HEK293T (cell line): ENCODE measurements around the gene ZNF546.

ENCODE experiments used
- CTCF ChIA-PET: fragments of 350-600 bp; formaldehyde crosslinking; extraction: SDS; loops from one replicate; lab custom pipeline; 2021; ENCODE audit warnings: antibody characterized with exemption, inconsistent platforms; lab: Yijun Ruan, JAX
- POLR2A ChIA-PET: fragments of 350-600 bp; formaldehyde crosslinking; extraction: SDS; loops from one replicate; lab custom pipeline; 2020; ENCODE audit warnings: antibody characterized with exemption, inconsistent platforms; lab: Yijun Ruan, JAX
- DNase-seq: peaks from one replicate; pipeline ENCODE4 v3.0.0; 2012; ENCODE audit warnings: mixed read lengths; ENCODE audit errors: extremely low spot score
- ARNT ChIP-seq: fragments of 450-650 bp; IDR thresholded peaks from 2 replicates; pipeline ENCODE4 v1.6.1; 2017; ENCODE audit warnings: mild to moderate bottlenecking
- BHLHE40 ChIP-seq: fragments of 450-650 bp; IDR thresholded peaks from 2 replicates; pipeline ENCODE4 v1.6.1; 2016; ENCODE audit warnings: mild to moderate bottlenecking, moderate library complexity, borderline replicate concordance
- CTBP1 ChIP-seq: fragments of 450-650 bp; IDR thresholded peaks from 2 replicates; pipeline ENCODE4 v1.6.1; 2016; ENCODE audit warnings: borderline replicate concordance
- ELF4 ChIP-seq: fragments of 450-650 bp; IDR thresholded peaks from 2 replicates; pipeline ENCODE4 v1.6.1; 2017; ENCODE audit warnings: antibody characterized with exemption
- FOXA1 ChIP-seq: fragments of 450-650 bp; IDR thresholded peaks from 2 replicates; pipeline ENCODE4 v1.6.1; 2016; ENCODE audit warnings: mild to moderate bottlenecking
- FOXK2 ChIP-seq: fragments of 450-650 bp; IDR thresholded peaks from 2 replicates; pipeline ENCODE4 v1.6.1; 2016; ENCODE audit warnings: mild to moderate bottlenecking
- FOXM1 ChIP-seq: fragments of 450-650 bp; IDR thresholded peaks from 2 replicates; pipeline ENCODE4 v1.6.1; 2017; ENCODE audit warnings: mild to moderate bottlenecking, borderline replicate concordance
- HDGF ChIP-seq: fragments of 450-650 bp; IDR thresholded peaks from 2 replicates; pipeline ENCODE4 v1.6.1; 2017; ENCODE audit warnings: antibody characterized with exemption, borderline replicate concordance
- L3MBTL2 ChIP-seq: fragments of 450-650 bp; conservative IDR thresholded peaks from 2 replicates; pipeline ENCODE4 v1.6.1; 2016; ENCODE audit warnings: mild to moderate bottlenecking
- LEF1 ChIP-seq: fragments of 450-650 bp; IDR thresholded peaks from 2 replicates; pipeline ENCODE4 v1.6.1; 2017; ENCODE audit warnings: mild to moderate bottlenecking, borderline replicate concordance
- NFRKB ChIP-seq: fragments of 450-650 bp; IDR thresholded peaks from 2 replicates; pipeline ENCODE4 v1.6.1; 2016; ENCODE audit warnings: mild to moderate bottlenecking, moderate library complexity
- SP1 ChIP-seq: fragments of 450-650 bp; IDR thresholded peaks from 2 replicates; pipeline ENCODE4 v1.6.1; 2017
- SUZ12 ChIP-seq: fragments of 450-650 bp; IDR thresholded peaks from 2 replicates; pipeline ENCODE4 v1.6.1; 2016; ENCODE audit warnings: mild to moderate bottlenecking
- TARDBP ChIP-seq: fragments of 450-650 bp; IDR thresholded peaks from 2 replicates; pipeline ENCODE4 v1.6.1; 2016
- ZNF384 ChIP-seq: fragments of 450-650 bp; IDR thresholded peaks from 2 replicates; pipeline ENCODE4 v1.6.1; 2016
- TF ChIP-seq, protein P1 (sequence below): fragments of 450-650 bp; IDR thresholded peaks from 2 replicates; pipeline ENCODE4 v1.6.1; 2016

The ZNF546 gene

DNA sequence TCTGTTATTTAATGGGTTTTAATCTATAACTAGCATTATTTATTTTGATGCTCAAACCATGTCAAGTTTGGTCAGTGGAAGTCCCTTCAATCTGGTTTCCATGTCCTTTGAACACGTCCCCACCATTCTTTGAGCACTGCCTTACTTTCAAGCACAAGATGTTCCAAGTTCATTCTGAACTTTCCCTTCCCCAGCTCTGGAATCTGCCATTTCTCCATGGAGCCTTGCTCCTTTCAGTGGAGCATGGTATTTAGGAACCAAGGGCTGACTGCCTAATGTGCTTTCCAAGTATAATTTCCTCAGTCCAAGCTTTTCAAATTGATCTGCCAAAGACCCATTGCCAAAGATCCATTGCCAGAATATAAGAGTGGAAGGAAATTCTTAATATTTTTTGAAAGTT, 1.1 kb upstream of the ZNF546 start:
- no peak for DNase-seq
- ChIA-PET CTCF (no interaction called here), POLR2A (interaction anchor here (2.1 kb wide), 1 partner anchor 17 kb away, joined by 5 read pairs; no protein-coding TSS in a partner anchor)
- no peak for TF ChIP-seq CTBP1
- no peak for TF ChIP-seq L3MBTL2
- TF ChIP-seq FOXA1, result no peak
- no peak for TF ChIP-seq LEF1
- TF ChIP-seq SP1, result no peak
- TF ChIP-seq SUZ12, result no peak
- TF ChIP-seq FOXM1, result no peak
- TF ChIP-seq ARNT, result no peak
- TF ChIP-seq, protein P1, sequence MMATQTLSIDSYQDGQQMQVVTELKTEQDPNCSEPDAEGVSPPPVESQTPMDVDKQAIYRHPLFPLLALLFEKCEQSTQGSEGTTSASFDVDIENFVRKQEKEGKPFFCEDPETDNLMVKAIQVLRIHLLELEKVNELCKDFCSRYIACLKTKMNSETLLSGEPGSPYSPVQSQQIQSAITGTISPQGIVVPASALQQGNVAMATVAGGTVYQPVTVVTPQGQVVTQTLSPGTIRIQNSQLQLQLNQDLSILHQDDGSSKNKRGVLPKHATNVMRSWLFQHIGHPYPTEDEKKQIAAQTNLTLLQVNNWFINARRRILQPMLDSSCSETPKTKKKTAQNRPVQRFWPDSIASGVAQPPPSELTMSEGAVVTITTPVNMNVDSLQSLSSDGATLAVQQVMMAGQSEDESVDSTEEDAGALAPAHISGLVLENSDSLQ, result no peak
- no peak for TF ChIP-seq ZNF384
- no peak for TF ChIP-seq BHLHE40
- no peak for TF ChIP-seq HDGF
- TF ChIP-seq ELF4, result no peak
- TF ChIP-seq NFRKB, result no peak
- TF ChIP-seq FOXK2, result no peak

GRCh38 chr19:39996218-39996810, 546 bp upstream of the ZNF546 start:
- POLR2A ChIA-PET, result interaction anchor here (0.6 to 2.1 kb wide), 5 partner anchors 9 to 95 kb away, joined by 3 to 16 read pairs (median 3); partner anchors contain the start of genes PSMC4 and ZNF780A

GRCh38 chr19:39997638-39998216, 867 bp downstream of the ZNF546 start:
- no peak for TF ChIP-seq FOXK2
- TF ChIP-seq ARNT, result no peak
- no peak for TF ChIP-seq ELF4
- TF ChIP-seq LEF1, result no peak
- no peak for TF ChIP-seq BHLHE40
- no peak for TF ChIP-seq FOXA1
- TF ChIP-seq SUZ12, result no peak
- TF ChIP-seq HDGF, result no peak
- TF ChIP-seq CTBP1, result no peak
- no peak for TF ChIP-seq NFRKB
- TF ChIP-seq, protein P1, result no peak
- no peak for TF ChIP-seq TARDBP
- no peak for TF ChIP-seq ZNF384
- no peak for TF ChIP-seq SP1
- no peak for TF ChIP-seq FOXM1
- no peak for TF ChIP-seq L3MBTL2
- POLR2A ChIA-PET, result interaction anchor here (0.8 to 2.1 kb wide), 4 partner anchors 12 to 93 kb away, joined by 3 to 16 read pairs (median 4); partner anchors contain the start of genes PSMC4 and ZNF780A
- no peak for DNase-seq
- CTCF ChIA-PET, result no interaction called here

More at GRCh38 chr19:39996218-39996810, 546 bp upstream of the ZNF546 start:
- TF ChIP-seq LEF1 (no peak), L3MBTL2 (peak; percentile 68), TARDBP (peak; percentile 5; the same call in 1 of the 2 replicates)
- peak; percentile 36 for DNase-seq
- CTCF ChIA-PET, result no interaction called here

GRCh38 chr19:39998501-39998900, 1.6 kb downstream of the ZNF546 start:
- TF ChIP-seq, protein P1, result no peak
- TF ChIP-seq ZNF384 (no peak), NFRKB (no peak), TARDBP (no peak), HDGF (no peak), ELF4 (no peak), SP1 (no peak), FOXM1 (no peak)
- no peak for DNase-seq
- POLR2A ChIA-PET, result no interaction called here
- CTCF ChIA-PET, result no interaction called here

GRCh38 chr19:40005691-40006272, 8.9 kb downstream of the ZNF546 start:
- CTCF ChIA-PET, result no interaction called here
- POLR2A ChIA-PET, result no interaction called here
- TF ChIP-seq SUZ12, result no peak
- no peak for TF ChIP-seq ZNF384
- no peak for TF ChIP-seq L3MBTL2
- TF ChIP-seq FOXA1, result no peak
- no peak for DNase-seq

DNA sequence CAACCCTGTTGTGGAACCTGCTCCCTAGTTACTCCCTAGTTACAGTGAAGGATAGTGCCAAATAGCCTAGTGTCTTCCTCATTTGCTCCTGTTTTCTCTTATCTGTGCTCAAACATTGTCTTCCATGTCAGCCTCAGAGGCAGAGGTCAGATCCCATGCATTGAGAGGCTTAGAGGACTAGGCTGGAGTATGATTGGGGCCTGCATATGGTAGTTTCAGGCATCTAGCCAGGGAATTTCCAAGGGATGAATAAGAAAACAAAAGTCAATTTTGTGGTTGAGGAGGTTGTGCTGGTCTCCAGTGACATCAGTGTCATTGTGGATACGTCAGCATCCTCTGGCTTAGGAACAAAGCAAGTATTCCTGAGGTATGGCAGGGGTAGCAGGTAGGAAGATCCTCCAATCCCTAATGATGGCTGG, 9.4 kb downstream of the ZNF546 start:
- TF ChIP-seq FOXK2, result no peak
- TF ChIP-seq LEF1, result no peak
- TF ChIP-seq TARDBP, result no peak
- no peak for TF ChIP-seq ELF4
- no peak for TF ChIP-seq SP1
- no peak for TF ChIP-seq SUZ12
- no peak for TF ChIP-seq BHLHE40
- no peak for TF ChIP-seq FOXM1
- no peak for TF ChIP-seq FOXA1
- ChIA-PET CTCF (no interaction called here), POLR2A (no interaction called here)
- no peak for DNase-seq

DNA sequence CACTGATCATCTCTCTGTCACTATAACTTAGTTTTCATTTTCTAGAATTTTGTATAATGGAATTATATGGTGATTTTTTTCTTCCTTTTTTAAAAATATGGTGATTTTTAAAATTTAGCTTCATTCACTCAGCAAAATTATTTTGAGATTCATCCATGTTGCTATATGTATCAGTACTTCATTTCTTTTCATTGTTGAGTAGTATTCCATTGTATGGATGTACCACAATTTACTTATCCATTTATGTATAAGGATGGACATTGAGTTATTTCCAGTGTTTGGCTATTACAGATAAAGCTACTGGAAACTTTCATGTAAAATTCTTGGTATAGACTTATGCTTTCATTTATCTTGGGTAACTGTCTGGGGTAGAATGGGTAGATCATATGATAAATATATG, 12.8 kb downstream of the ZNF546 start:
- CTCF ChIA-PET, result no interaction called here
- POLR2A ChIA-PET, result interaction anchor here (1.3 kb wide), 1 partner anchor 13 kb away, joined by 3 read pairs; no protein-coding TSS in a partner anchor
- TF ChIP-seq BHLHE40 (no peak), FOXK2 (no peak), FOXM1 (no peak), SP1 (no peak), SUZ12 (no peak), FOXA1 (no peak), ZNF384 (no peak), L3MBTL2 (no peak), HDGF (no peak), ARNT (no peak), LEF1 (no peak), TARDBP (no peak)
- TF ChIP-seq, protein P1, result no peak
- DNase-seq, result no peak
